Astrocyte (in vitro differentiated cells and primary cell): Measurements from ENCODE around the gene RASD1. TPM values are rescaled to one million over a fixed set of nuclear protein-coding genes. Genes with fewer than 3 reads are reported as not detected.

Experiments used
- DNase-seq: peaks from one replicate; pipeline ENCODE4 v3.0.0-alpha.2; 2010; ENCODE audit warnings: low read depth
- FAIRE-seq: peaks from 2 replicates; lab custom pipeline; 2011; peaks lifted over from hg19 to GRCh38; lab: Jason Lieb, UNC
- H2AFZ ChIP-seq: 2 replicates; pipeline ENCODE4 v1.6.0; 2012; ENCODE audit warnings: low read depth, low read length, inconsistent platforms
- H3K27ac ChIP-seq: 2 replicates; pipeline ENCODE4 v1.5.1; 2011; ENCODE audit warnings: low read depth, low read length, inconsistent platforms
- H3K27me3 ChIP-seq: 2 replicates; pipeline ENCODE4 v1.6.0; 2011; ENCODE audit warnings: low read length, inconsistent platforms; ENCODE audit not compliant: insufficient read depth
- H3K36me3 ChIP-seq: 2 replicates; pipeline ENCODE4 v1.5.1; 2011; ENCODE audit warnings: low read length, inconsistent platforms; ENCODE audit not compliant: insufficient read depth
- H3K4me1 ChIP-seq: 2 replicates; pipeline ENCODE4 v1.5.1; 2011; ENCODE audit warnings: low read length, inconsistent platforms; ENCODE audit not compliant: insufficient read depth
- H3K4me2 ChIP-seq: 2 replicates; pipeline ENCODE4 v1.6.0; 2012; ENCODE audit warnings: low read length, inconsistent platforms
- H3K4me3 ChIP-seq: 2 replicates; pipeline ENCODE4 v1.5.1; 2011; ENCODE audit warnings: low read depth, mild to moderate bottlenecking, low read length, inconsistent platforms; ENCODE audit not compliant: insufficient read depth
- H3K79me2 ChIP-seq: 2 replicates; pipeline ENCODE4 v1.6.0; 2012; ENCODE audit warnings: mild to moderate bottlenecking, low read length, inconsistent platforms; ENCODE audit not compliant: insufficient read depth
- H3K9ac ChIP-seq: 2 replicates; pipeline ENCODE4 v1.6.0; 2012; ENCODE audit warnings: mild to moderate bottlenecking, low read length, inconsistent platforms
- H3K9me3 ChIP-seq: 2 replicates; pipeline ENCODE4 v1.5.1; 2012; ENCODE audit warnings: low read depth, mild to moderate bottlenecking, low read length, inconsistent platforms; ENCODE audit not compliant: insufficient read depth
- H4K20me1 ChIP-seq: 2 replicates; pipeline ENCODE4 v1.6.0; 2012; ENCODE audit warnings: low read length, inconsistent platforms; ENCODE audit not compliant: insufficient read depth
- H3K27ac Mint-ChIP-seq: one replicate; pipeline ENCODE4 v1.8.0; 2021; ENCODE audit warnings: mild to moderate bottlenecking, mixed read lengths; ENCODE audit not compliant: unreplicated experiment
- H3K27me3 Mint-ChIP-seq: one replicate; pipeline ENCODE4 v1.8.0; 2021; ENCODE audit warnings: low read depth, mixed read lengths; ENCODE audit not compliant: unreplicated experiment
- H3K36me3 Mint-ChIP-seq: one replicate; pipeline ENCODE4 v1.8.0; 2021; ENCODE audit warnings: low read depth, mixed read lengths; ENCODE audit not compliant: unreplicated experiment
- H3K4me1 Mint-ChIP-seq: one replicate; pipeline ENCODE4 v1.8.0; 2021; ENCODE audit warnings: low read depth, mixed read lengths; ENCODE audit not compliant: unreplicated experiment
- H3K4me3 Mint-ChIP-seq: one replicate; pipeline ENCODE4 v1.8.0; 2021; ENCODE audit warnings: mild to moderate bottlenecking, moderate library complexity, mixed read lengths; ENCODE audit not compliant: unreplicated experiment
- H3K9me3 Mint-ChIP-seq: one replicate; pipeline ENCODE4 v1.8.0; 2021; ENCODE audit warnings: mild to moderate bottlenecking, mixed read lengths; ENCODE audit not compliant: unreplicated experiment
- EZH2 ChIP-seq: IDR thresholded peaks from 2 replicates; pipeline ENCODE4 v1.6.1; 2012; ENCODE audit warnings: mild to moderate bottlenecking, low read length, inconsistent platforms; ENCODE audit not compliant: insufficient read depth
- total RNA-seq: library from RNA; stranded (reverse); gene quantifications from 2 replicates; pipeline ENCODE4 v1.2.1, GENCODE V29; 2021
- TF ChIP-seq, protein P1 (sequence below): IDR thresholded peaks from 2 replicates; pipeline ENCODE4 v1.5.1; 2011; ENCODE audit warnings: low read depth, mild to moderate bottlenecking, inconsistent platforms, low read length, moderate library complexity; ENCODE audit not compliant: insufficient read depth

The RASD1 gene
- total RNA-seq, 1 donor from 2014 or later: 0.77 TPM

DNA sequence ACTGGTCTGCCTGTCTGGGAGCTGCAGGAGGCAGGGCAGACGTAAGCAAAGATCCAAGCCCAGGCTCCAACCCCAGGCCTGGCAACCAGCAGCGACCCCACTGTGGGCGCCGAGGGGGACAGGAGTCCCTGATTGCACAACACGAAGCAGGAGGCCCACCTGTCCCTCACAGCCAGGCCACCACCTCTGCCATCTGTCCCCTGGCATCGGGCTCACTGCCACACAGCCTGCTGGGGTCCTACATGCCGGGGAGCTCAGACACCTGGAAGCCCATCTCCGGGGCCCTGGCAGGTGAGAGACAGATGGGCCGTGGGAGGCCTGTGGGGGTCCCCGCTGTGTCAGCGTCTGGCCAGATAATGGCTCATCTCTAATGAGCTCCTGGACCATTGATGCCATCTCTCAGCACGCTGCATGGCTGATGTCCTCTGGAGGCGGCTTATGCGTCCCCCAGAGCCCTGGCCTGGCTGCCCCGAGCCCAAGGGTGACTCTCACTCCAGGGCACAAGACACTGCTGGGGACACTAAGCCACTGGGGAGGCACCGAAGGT, 11.3 kb upstream of the RASD1 start:
- H3K9ac ChIP-seq: no peak overlapping the region
- Mint-ChIP-seq H3K9me3 (no peaks in the 10 kb centered on the region), H3K36me3 (peaks cover 8% of the 10 kb centered on the region), H3K27ac (no peak overlapping the region), H3K4me3 (no peak overlapping the region), H3K27me3 (peaks cover 24% of the 10 kb centered on the region), H3K4me1 (peaks cover 5% of the 10 kb centered on the region)
- H3K79me2 ChIP-seq: no peaks in the 10 kb centered on the region
- no peak overlapping the region for H3K4me3 ChIP-seq
- H3K4me1 ChIP-seq: peaks cover 9% of the 10 kb centered on the region
- no peak overlapping the region for H2AFZ ChIP-seq
- no peak for FAIRE-seq
- H3K27me3 ChIP-seq: no peaks in the 10 kb centered on the region
- TF ChIP-seq, protein P1, sequence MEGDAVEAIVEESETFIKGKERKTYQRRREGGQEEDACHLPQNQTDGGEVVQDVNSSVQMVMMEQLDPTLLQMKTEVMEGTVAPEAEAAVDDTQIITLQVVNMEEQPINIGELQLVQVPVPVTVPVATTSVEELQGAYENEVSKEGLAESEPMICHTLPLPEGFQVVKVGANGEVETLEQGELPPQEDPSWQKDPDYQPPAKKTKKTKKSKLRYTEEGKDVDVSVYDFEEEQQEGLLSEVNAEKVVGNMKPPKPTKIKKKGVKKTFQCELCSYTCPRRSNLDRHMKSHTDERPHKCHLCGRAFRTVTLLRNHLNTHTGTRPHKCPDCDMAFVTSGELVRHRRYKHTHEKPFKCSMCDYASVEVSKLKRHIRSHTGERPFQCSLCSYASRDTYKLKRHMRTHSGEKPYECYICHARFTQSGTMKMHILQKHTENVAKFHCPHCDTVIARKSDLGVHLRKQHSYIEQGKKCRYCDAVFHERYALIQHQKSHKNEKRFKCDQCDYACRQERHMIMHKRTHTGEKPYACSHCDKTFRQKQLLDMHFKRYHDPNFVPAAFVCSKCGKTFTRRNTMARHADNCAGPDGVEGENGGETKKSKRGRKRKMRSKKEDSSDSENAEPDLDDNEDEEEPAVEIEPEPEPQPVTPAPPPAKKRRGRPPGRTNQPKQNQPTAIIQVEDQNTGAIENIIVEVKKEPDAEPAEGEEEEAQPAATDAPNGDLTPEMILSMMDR: no peak
- TF ChIP-seq EZH2: no peak
- H4K20me1 ChIP-seq: peaks cover 33% of the 10 kb centered on the region
- no peak overlapping the region for H3K27ac ChIP-seq
- H3K9me3 ChIP-seq: no peaks in the 10 kb centered on the region
- H3K4me2 ChIP-seq: no peak overlapping the region
- H3K36me3 ChIP-seq: no peaks in the 10 kb centered on the region
- no peak for DNase-seq

DNA sequence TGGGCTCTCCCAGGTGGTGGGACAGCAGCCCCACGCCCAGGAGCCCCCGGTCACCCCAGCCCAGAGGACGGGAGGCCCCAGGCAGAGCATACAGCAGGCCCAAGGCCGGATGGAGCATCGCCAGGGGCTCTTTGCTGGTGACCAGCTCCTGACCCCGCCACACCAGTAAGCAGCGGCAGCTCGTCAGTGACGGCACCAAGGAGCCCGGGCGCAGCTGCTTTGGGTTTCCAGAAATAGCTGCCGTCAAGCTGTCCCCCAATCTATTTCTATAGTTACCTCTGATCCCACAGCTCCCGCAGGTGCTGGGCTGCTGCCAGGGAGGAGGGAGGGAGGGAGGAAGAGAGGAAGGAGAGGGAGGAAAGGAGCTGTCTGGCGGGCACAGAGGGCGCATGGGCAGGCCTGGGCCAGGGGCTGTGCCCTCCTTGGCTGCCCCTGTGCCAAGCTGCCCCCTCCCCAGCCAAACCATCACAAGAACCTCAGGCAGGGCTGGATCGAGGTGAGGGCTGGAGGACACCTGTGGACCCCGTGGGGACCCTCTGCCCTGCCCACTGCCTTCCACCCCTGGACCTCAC, 10.8 kb upstream of the RASD1 start:
- Mint-ChIP-seq H3K27me3 (peaks cover 28% of the 10 kb centered on the region), H3K4me1 (peaks cover 3% of the 10 kb centered on the region)
- peaks cover 28% of the 10 kb centered on the region for H4K20me1 ChIP-seq

More for the DNA sequence above, 10.8 kb upstream of the RASD1 start:
- no peak overlapping the region for H3K4me3 ChIP-seq
- no peak for DNase-seq
- no peak for FAIRE-seq
- no peak for TF ChIP-seq EZH2
- TF ChIP-seq, protein P1: no peak
- H3K27ac ChIP-seq: no peak overlapping the region
- H3K79me2 ChIP-seq: no peaks in the 10 kb centered on the region
- Mint-ChIP-seq H3K27ac (no peak overlapping the region), H3K9me3 (no peaks in the 10 kb centered on the region), H3K4me3 (no peak overlapping the region), H3K36me3 (peaks cover 8% of the 10 kb centered on the region)
- H3K27me3 ChIP-seq: no peaks in the 10 kb centered on the region
- peaks cover 3% of the 10 kb centered on the region for H3K4me1 ChIP-seq
- H3K9me3 ChIP-seq: no peaks in the 10 kb centered on the region
- no peak overlapping the region for H2AFZ ChIP-seq
- no peak overlapping the region for H3K9ac ChIP-seq
- H3K36me3 ChIP-seq: no peaks in the 10 kb centered on the region
- H3K4me2 ChIP-seq: no peak overlapping the region
